OCI-LY7 (cell line): ENCODE data around the gene SLC17A4. TPM values are rescaled to one million over a fixed set of nuclear protein-coding genes. Genes with fewer than 3 reads are reported as not detected.

Source experiments
- BruUV-seq: library from RNA; stranded (reverse); fragments of 400-500 nt; replicated peaks from 2 replicates; lab custom pipeline; 2021; lab: Mats Ljungman, UMichigan
- CTCF ChIA-PET: fragments of 300-600 bp; sonication (Branson Sonifier 250); formaldehyde crosslinking; loops from one replicate; lab custom pipeline; 2022; ENCODE audit warnings: antibody characterized with exemption; ENCODE audit not compliant: unreplicated experiment; lab: Charles Lee
- POLR2A ChIA-PET: fragments of 300-600 bp; sonication (Branson Sonifier 250); formaldehyde crosslinking; loops from one replicate; lab custom pipeline; 2022; ENCODE audit warnings: antibody characterized with exemption; lab: Charles Lee
- DNase-seq: peaks from one replicate; pipeline ENCODE4 v3.0.0-alpha.2; 2015; ENCODE audit warnings: low spot score
- H2AFZ ChIP-seq: fragments of 200-600 bp; sonication (generic), shearing (Covaris generic); 2 replicates; pipeline ENCODE4 v1.6.1; 2014; ENCODE audit warnings: mild to moderate bottlenecking, antibody characterized with exemption, low read length, moderate library complexity
- H3K27ac ChIP-seq: fragments of 200-600 bp; sonication (generic); 2 replicates; pipeline ENCODE4 v1.5.1; 2014; ENCODE audit warnings: mixed run types, low read depth, mild to moderate bottlenecking, moderate library complexity, low read length, inconsistent platforms; ENCODE audit not compliant: poor library complexity, severe bottlenecking
- H3K36me3 ChIP-seq: fragments of 200-600 bp; sonication (generic); 2 replicates; pipeline ENCODE4 v1.6.1; 2014; ENCODE audit warnings: mild to moderate bottlenecking, antibody characterized with exemption, low read length, moderate library complexity, mixed read lengths; ENCODE audit not compliant: insufficient read depth
- H3K4me1 ChIP-seq: fragments of 200-600 bp; sonication (generic); 2 replicates; pipeline ENCODE4 v1.5.1; 2014; ENCODE audit warnings: mild to moderate bottlenecking, low read length; ENCODE audit not compliant: insufficient read depth, poor library complexity, severe bottlenecking
- H3K4me2 ChIP-seq: fragments of 200-600 bp; sonication (generic); 2 replicates; pipeline ENCODE4 v1.6.1; 2014; ENCODE audit warnings: mild to moderate bottlenecking, low read length
- H3K4me3 ChIP-seq: fragments of 200-600 bp; sonication (generic); 2 replicates; pipeline ENCODE4 v1.5.1; 2014; ENCODE audit warnings: mild to moderate bottlenecking, low read depth, low read length; ENCODE audit not compliant: poor library complexity, severe bottlenecking
- H3K79me2 ChIP-seq: fragments of 200-600 bp; sonication (generic); 2 replicates; pipeline ENCODE4 v1.6.1; 2016; ENCODE audit warnings: low read depth, mild to moderate bottlenecking, low read length, moderate library complexity, mixed read lengths; ENCODE audit not compliant: insufficient read depth
- H3K9me2 ChIP-seq: fragments of 200-600 bp; sonication (generic); 2 replicates; pipeline ENCODE4 v1.6.1; 2016; ENCODE audit warnings: mild to moderate bottlenecking, low read length, mixed read lengths; ENCODE audit not compliant: insufficient read depth
- H3K9me3 ChIP-seq: fragments of 200-600 bp; sonication (generic); 2 replicates; pipeline ENCODE4 v1.6.1; 2014; ENCODE audit warnings: mild to moderate bottlenecking, mixed run types, low read length, mixed read lengths
- H4K20me1 ChIP-seq: fragments of 200-600 bp; sonication (generic); 2 replicates; pipeline ENCODE4 v1.6.1; 2014; ENCODE audit warnings: mild to moderate bottlenecking, antibody characterized with exemption, low read length, moderate library complexity, mixed read lengths; ENCODE audit not compliant: insufficient read depth
- CTCF ChIP-seq: fragments of 200-600 bp; sonication (generic); conservative IDR thresholded peaks from 2 replicates; pipeline ENCODE4 v1.5.1; 2014; ENCODE audit warnings: mild to moderate bottlenecking, antibody characterized with exemption, low read length, moderate library complexity, mixed read lengths
- EZH2phosphoT487 ChIP-seq: fragments of 200-600 bp; sonication (generic); IDR thresholded peaks from 2 replicates; pipeline ENCODE4 v1.6.1; 2018; ENCODE audit warnings: low read depth, borderline replicate concordance, mild to moderate bottlenecking, mixed run types, antibody characterized with exemption, low read length, moderate library complexity, mixed read lengths
- intact Hi-C: fragments of 100-400 bp; cut with micrococcal nuclease; formaldehyde crosslinking; loops from one replicate; pipeline ENCODE4 v1.10.0; 2022; ENCODE audit not compliant: unreplicated experiment
- total RNA-seq, 2 experiments: library from RNA; depleted of rRNA in 1 of 2; stranded (reverse); fragments of >200 nt in 1 of 2; shearing (Covaris generic) in 1 of 2; gene quantifications; 2 replicates each; pipeline ENCODE4 v1.2.3, GENCODE V29; 2014 to 2022

Gene SLC17A4
- total RNA-seq, 2 experiments from 2014 or later = not detected

- Histone ChIP-seq H3K4me1 (no peaks in the 10 kb centered on the region), H3K79me2 (no peaks in the 10 kb centered on the region), H4K20me1 (no peaks in the 10 kb centered on the region), H3K4me2 (no peak overlapping the region), H3K9me3 (no peaks in the 10 kb centered on the region), H3K9me2 (no peaks in the 10 kb centered on the region), H2AFZ (no peak overlapping the region), H3K36me3 (no peaks in the 10 kb centered on the region), H3K27ac (no peak overlapping the region), H3K4me3 (no peak overlapping the region)
- no peak for DNase-seq
- TF ChIP-seq CTCF = no peak
- no peak for TF ChIP-seq EZH2phosphoT487
- POLR2A ChIA-PET = no interaction called here
- CTCF ChIA-PET = no interaction called here
- intact Hi-C loops = no loop called here
- BruUV-seq = no TSS peak
Measured at GRCh38 chr6:25757936-25758642, 3.5 kb downstream of the SLC17A4 start.

- Histone ChIP-seq H3K4me1 (no peaks in the 10 kb centered on the region), H3K9me2 (no peaks in the 10 kb centered on the region), H3K36me3 (no peaks in the 10 kb centered on the region), H3K27ac (no peak overlapping the region), H3K4me2 (no peak overlapping the region), H4K20me1 (no peaks in the 10 kb centered on the region), H2AFZ (no peak overlapping the region), H3K4me3 (no peak overlapping the region), H3K79me2 (no peaks in the 10 kb centered on the region), H3K9me3 (no peaks in the 10 kb centered on the region)
- DNase-seq = no peak
- ChIA-PET CTCF (no interaction called here), POLR2A (no interaction called here)
- no peak for TF ChIP-seq EZH2phosphoT487
- intact Hi-C loops = no loop called here
- BruUV-seq = no TSS peak
Measured at GRCh38 chr6:25764611-25765010, 10.1 kb downstream of the SLC17A4 start.

- Histone ChIP-seq H3K9me2 (no peaks in the 10 kb centered on the region), H3K27ac (no peak overlapping the region), H3K4me2 (no peak overlapping the region), H3K79me2 (no peaks in the 10 kb centered on the region), H4K20me1 (no peaks in the 10 kb centered on the region), H2AFZ (no peak overlapping the region), H3K4me1 (no peaks in the 10 kb centered on the region), H3K9me3 (no peaks in the 10 kb centered on the region), H3K36me3 (no peaks in the 10 kb centered on the region), H3K4me3 (no peak overlapping the region)
- intact Hi-C loops = no loop called here
- POLR2A ChIA-PET = interaction anchor here (0.5 kb wide), 1 partner anchor 603 kb away, joined by 3 read pairs; no protein-coding TSS in a partner anchor
- CTCF ChIA-PET = no interaction called here
- TF ChIP-seq CTCF (no peak), EZH2phosphoT487 (no peak)
- DNase-seq = no peak
- BruUV-seq = no TSS peak
Measured at GRCh38 chr6:25768566-25768965, 14.0 kb downstream of the SLC17A4 start.
